HG02588 (cell line): Measurements from ENCODE around the gene SCP2.
"Not testable (repeated sequence)": the region's sequence is repeated elsewhere in the genome, so short reads cannot be mapped to it uniquely, and the experiment has no call there.

ENCODE experiments used
- ATAC-seq: cut with Tn5 transposase; IDR thresholded peaks from one replicate; pipeline ENCODE4 v1.9.1; 2021; ENCODE audit warnings: mild to moderate bottlenecking, moderate library complexity; ENCODE audit not compliant: unreplicated experiment

Gene SCP2

GRCh38 chr1:52916241-52916975 lies 10.7 kb upstream of the SCP2 start:
- no peak for ATAC-seq

DNA sequence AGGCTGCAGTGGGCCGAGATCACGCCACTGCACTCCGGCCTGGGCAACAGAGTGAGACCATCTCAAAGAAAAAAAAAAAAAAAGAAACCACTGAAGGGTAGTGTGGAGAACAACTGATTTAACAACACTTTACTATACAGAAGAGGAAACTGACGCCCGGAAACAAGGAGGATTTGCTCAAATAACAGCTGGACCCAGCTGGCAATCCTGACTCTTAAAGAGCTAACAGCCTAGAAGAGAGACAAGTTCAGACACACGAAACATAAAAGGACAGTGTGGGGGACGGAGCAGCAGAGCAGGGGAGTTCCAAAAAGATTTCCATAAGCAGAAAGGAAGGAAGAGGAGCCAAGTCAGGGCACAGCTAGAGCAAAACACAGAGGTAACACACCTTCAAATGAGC lies 9.9 kb upstream of the SCP2 start:
- ATAC-seq = no peak

GRCh38 chr1:52917581-52917980 lies 9.5 kb upstream of the SCP2 start:
- ATAC-seq = no peak

GRCh38 chr1:52918201-52918600 lies 8.9 kb upstream of the SCP2 start:
- no peak for ATAC-seq

DNA sequence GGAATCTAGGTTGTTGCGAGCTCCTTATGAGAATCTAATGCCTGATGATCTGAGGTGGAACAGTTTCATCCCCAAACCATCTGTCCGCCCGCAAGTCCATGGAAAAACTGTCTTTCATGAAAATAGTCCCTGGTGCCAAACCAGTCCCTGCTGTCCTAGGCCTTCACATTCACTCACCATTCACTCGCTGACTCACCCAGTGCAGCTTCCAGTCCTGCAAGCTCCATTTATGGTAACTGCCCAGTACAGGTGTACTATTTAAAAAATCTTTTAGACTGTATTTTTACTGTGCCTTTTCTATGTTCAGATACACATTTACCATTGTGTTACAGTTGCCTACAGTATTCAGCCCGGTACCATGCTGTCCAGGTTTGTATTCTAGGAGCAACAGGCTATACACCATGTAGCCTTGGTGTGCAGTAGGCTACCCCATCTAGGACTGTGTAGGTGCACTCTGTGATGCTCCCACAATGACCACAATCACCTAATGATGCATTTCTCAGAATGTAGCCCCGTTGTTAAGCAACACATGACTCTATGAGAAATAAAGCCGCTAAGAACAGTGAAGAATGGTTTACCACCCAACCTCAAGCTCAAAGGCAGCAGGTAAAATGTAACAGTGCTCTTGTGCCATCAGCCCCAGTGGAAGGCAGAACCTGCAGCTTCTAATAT lies 7.9 kb upstream of the SCP2 start:
- no peak for ATAC-seq

- no peak for ATAC-seq
Measured at GRCh38 chr1:52919723-52920483, 7.2 kb upstream of the SCP2 start.

- ATAC-seq = no peak
Measured at GRCh38 chr1:52920791-52921291, 6.2 kb upstream of the SCP2 start.

GRCh38 chr1:52925571-52926005 lies 1.5 kb upstream of the SCP2 start:
- no peak for ATAC-seq

DNA sequence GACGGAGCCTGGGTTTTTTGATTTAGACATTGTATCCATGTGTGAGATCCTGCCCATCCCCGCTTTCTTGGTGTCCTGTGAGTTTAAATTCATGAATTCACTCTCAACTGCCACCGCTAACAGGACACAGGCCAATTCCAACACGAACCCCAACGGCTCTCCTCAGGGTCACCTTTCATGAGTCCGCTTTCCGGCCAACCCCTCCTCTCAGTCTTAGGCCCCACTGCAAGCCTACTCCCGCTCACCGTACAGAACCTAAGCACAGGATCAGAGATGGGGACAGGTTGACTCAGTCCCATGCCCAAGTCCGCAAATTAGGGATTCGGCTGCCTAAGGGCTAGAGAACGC lies 238 bp upstream of the SCP2 start:
- ATAC-seq = peak; percentile 25

- ATAC-seq = no peak
Measured at GRCh38 chr1:52928015-52928404, 934 bp downstream of the SCP2 start.

DNA sequence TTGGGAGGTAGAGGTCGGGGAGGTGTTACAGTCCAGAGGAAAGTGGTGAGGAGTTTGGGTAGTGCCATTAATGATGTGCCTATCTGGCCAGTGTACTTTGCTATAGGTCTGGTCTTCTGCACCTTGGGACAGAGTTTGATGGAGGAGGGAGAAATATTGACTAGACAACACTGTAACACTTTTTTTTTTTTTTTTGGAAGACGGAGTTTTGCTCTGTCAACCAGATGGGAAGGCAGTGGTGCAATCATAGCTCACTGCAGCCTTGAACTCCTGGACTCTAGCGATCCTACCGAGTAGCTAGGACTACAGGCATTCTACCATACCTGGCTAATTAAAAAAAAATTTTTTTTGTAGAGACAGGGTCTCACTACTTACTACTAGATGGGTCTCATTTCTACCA lies 1.9 kb downstream of the SCP2 start:
- no peak for ATAC-seq

- no peak for ATAC-seq
Measured at GRCh38 chr1:52937433-52938182, 10.5 kb downstream of the SCP2 start.

DNA sequence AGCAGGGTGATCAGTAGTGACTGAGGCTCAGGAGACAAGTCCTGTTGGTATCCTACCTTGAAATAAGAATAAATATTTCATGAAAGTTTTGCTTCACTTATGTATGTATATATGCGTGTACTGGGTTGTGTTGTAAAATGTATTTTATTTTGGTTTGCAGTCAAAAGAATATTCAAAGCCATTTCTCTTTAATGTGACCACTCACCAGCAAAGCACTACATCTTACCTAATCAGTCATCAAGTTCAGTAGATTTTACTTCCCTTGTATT lies 11.0 kb downstream of the SCP2 start:
- no peak for ATAC-seq

GRCh38 chr1:52943876-52944416 lies 16.9 kb downstream of the SCP2 start:
- ATAC-seq = no peak

GRCh38 chr1:52944566-52944965 lies 17.5 kb downstream of the SCP2 start:
- ATAC-seq = no peak

- no peak for ATAC-seq
Measured at GRCh38 chr1:52947490-52947889, 20.4 kb downstream of the SCP2 start.

DNA sequence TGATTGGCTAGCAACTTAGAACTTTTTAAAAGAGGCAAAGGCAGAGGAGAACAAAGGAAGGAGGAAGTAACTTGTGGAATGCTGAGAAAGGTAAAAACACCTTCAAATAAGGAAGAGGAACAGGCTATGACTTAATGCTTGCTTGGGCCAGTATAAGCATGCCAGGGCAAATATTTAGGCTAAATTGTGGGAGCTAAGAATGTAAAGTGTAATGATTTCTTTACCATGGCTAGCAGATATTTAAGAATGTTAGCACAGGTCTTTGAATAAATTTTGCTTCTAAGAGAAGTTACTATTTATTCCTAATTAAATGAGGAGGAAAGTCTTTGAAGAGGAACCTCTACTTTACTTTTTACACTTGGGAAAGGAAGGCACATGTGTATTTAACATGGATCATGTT lies 22.5 kb downstream of the SCP2 start:
- not testable (repeated sequence) for ATAC-seq

GRCh38 chr1:52952112-52952511 lies 25.0 kb downstream of the SCP2 start:
- no peak for ATAC-seq

DNA sequence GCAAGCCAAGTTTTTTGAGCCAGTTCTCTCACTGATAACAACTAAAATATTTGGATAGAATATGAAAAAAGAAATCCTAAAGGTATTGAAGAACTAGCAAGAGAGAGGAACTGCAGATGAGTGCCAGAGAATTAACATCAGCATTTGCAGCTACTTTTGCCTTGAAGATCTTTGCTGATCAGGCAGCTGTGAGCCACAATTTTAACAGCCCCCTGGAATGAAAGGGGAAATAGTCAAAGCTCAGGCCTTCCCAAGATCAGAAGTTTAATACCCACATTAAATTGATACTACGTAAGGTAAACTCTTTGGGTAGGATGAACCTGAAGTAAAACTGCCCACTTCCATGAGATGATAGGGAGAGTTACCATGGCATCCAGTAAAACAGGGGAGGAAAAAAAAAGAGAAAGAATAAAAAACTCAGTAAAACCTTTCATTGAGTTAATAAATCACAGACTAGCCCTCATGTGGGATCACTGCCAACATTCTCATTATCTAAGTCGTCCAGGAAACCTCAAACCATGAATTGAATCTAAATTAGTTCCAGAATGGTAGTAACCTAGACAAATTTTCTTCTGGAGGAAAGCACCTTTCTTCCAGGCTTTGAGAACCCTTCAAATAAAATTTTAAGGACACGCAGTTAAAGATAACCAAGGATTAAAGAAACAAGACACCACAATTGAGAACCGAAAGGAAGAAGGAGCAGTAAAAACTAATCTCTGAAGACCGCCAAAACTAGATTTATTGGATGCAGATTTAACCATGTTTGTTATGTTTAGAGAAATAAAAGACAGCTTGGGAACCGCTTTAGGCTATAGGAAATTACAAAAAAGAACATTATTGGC lies 28.3 kb downstream of the SCP2 start:
- ATAC-seq = no peak

DNA sequence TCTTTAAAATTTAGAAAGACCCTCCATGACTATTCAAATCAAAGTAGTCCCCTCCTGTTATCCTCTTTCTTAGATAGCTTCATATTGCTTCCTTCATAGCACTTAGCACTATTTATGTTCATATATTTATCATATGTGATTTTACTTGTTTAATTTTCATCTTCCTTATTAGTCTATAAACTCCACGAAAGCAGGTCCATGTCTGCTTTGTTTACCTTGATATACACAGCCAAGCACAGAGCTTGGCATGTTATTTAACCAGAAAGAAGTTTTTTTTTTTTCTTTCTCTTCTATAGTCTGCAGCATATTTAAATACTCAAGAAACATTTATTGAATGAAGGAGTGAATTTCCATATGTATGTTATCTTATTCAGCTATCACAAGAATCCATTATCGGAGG lies 36.0 kb downstream of the SCP2 start:
- no peak for ATAC-seq
